8988T (cell line): Measurements from ENCODE around the gene RDH11.
A peak's percentile ranks its signal among the peaks of the same experiment; 100 is the strongest.
"Not testable (repeated sequence)": the region's sequence is repeated elsewhere in the genome, so short reads cannot be mapped to it uniquely, and the experiment has no call there.

Source experiments
- DNase-seq: peaks from one replicate; pipeline ENCODE4 v3.0.0; 2011

RDH11 gene, protein sequence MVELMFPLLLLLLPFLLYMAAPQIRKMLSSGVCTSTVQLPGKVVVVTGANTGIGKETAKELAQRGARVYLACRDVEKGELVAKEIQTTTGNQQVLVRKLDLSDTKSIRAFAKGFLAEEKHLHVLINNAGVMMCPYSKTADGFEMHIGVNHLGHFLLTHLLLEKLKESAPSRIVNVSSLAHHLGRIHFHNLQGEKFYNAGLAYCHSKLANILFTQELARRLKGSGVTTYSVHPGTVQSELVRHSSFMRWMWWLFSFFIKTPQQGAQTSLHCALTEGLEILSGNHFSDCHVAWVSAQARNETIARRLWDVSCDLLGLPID

GRCh38 chr14:67695394-67695949, at the start of gene RDH11:
RDH11 (minus strand) TSS chr14:67695764; CDS start chr14:67695703, 61 bp downstream.
- DNase-seq = peak; percentile 65

DNA sequence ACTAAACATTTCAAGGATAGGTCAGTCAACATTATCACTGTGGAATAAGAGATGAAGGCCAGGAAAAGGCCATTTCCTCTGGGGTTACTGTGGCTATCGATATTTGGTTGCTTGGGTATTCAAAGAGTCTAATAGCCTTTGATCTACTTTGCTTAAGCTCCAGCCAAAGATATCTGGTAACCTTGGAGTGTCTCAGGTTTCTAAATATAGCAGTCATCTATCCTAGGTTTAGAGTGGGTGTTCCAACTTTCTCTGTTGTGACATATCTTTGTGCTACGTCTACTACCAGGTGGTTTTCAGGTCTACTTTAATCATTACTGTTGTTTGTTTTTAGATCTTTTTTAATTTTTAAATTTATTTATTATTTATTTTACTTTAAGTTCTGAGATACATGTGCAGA, 48.5 kb upstream of the RDH11 start:
- DNase-seq = no peak

GRCh38 chr14:67738740-67739504, 43.4 kb upstream of the RDH11 start:
- peak; percentile 33 for DNase-seq

GRCh38 chr14:67736771-67737170, 41.2 kb upstream of the RDH11 start:
- DNase-seq = no peak

- no peak for DNase-seq
Observed at GRCh38 chr14:67735336-67736147, 40.0 kb upstream of the RDH11 start.

DNA sequence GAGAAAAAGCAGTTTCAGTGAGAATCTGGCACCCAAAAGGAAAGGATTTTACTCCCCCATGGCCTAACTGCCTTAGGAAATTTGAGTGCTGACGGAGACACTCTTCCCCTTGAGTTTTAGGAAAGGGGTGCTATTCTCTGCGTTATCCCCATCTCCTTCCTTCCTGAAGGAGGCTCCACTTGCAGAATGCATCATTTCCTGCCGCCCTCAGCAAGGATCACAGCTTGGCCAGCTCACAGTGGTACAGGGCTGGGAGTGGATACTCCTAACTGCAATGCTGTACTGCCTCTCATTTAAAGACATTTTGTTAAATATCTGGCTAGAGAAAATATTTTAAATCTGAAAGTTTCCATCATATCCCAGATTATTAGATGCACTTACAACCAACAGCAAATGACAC, 39.1 kb upstream of the RDH11 start:
- DNase-seq = no peak

DNA sequence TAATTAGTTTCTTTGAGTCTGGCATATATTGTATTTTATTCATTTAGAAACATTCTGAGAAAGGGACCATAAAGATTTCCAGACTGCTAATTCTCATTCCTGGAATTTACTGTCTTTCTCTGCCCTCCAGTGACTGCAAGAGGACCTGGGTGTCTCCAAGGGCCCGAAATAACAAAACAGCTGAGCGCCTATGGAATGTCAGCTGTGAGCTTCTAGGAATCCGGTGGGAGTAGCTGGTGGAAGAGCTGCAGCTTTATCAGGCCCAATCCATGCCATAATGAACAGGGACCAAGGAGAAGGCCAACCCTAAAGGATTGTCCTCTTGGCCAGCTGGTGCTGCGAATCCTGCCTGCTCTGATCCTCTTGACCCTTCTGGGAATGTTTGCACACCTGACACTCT, 38.1 kb upstream of the RDH11 start:
- DNase-seq = no peak

DNA sequence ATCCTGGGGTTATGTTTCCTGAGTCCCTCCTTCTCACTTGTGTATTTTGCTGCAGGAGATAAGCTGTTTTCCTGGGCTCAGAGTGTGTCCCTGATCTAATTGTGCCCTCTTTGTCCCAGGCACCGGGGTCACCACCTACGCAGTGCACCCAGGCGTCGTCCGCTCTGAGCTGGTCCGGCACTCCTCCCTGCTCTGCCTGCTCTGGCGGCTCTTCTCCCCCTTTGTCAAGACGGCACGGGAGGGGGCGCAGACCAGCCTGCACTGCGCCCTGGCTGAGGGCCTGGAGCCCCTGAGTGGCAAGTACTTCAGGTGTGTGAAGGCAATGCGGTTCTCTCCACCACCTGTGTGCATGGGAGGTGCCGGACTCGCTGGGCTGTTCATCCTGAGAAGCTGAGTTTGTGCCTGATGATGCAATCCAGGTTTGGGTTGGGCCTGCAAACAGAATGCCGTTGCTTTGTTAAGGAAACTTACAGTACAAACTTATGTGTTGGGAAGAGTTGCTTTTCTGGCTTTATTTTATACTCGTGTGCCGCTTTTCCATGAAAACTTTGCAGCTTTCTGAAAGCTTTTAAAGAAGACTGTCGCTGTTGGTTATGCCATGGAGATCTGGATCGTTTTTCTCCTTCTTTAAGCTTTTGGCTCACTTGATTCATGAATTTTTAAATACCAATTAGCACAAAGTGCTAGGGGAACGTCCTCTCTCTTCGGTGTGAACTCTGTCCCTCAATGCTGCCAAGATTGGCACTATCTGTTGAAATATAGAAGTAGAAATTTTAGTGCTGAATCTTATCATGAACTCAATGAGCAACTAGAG, 33.7 kb upstream of the RDH11 start:
- no peak for DNase-seq

DNA sequence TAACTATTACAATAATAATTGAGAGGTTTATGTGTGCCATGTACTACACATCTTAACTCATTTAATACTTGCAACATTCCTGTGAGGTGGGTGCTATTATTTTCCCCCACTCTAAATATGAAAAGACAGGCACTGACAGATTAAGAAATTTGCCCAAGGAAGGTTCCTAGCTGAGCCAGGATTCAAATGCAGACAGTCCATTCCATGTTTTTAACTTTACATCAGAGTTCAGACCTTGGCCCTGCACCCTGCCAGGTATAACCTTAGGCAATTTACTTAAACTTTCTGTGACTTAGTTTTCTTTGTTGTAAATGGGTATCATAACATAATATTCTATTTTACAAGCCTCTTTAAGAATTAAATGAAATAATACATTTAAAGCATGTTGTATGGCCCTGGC, 32.7 kb upstream of the RDH11 start:
- no peak for DNase-seq

- DNase-seq = no peak
Observed at GRCh38 chr14:67727361-67727760, 31.8 kb upstream of the RDH11 start.

- no peak for DNase-seq
Observed at GRCh38 chr14:67725171-67725570, 29.6 kb upstream of the RDH11 start.

DNA sequence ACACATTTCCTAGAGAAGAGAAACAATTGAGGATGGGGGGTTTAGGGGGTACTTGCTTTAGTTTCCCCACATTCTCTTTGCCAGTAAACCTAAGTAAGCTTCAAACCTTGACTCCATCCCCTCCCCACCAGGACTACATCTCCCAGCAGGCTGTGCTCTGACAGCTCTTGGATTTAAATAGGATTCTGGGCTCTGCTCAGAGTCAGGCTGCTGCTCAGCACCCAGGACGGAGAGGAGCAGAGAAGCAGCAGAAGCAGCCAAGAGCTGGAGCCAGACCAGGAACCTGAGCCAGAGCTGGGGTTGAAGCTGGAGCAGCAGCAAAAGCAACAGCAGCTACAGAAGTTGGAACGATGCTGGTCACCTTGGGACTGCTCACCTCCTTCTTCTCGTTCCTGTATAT, 26.7 kb upstream of the RDH11 start:
- peak; percentile 31 for DNase-seq

DNA sequence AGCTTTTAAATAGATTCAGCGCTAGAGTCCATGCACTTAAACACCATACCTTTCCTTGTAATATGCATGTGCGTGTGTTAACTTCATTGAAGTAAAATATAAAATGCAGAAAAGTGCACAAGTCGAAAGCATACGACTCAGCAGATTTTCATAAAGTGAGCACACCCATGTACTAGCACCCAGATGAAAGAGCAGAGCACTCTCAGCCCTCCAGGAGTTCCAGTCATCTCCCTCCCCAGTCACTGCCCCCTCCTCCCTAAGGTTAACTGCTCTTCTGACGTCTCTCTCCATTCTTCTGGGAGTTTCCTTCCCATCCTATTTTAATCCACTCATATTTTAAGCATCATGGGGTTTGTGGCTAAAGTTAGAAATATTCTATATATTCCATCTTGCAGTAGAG, 26.3 kb upstream of the RDH11 start:
- DNase-seq = no peak

DNA sequence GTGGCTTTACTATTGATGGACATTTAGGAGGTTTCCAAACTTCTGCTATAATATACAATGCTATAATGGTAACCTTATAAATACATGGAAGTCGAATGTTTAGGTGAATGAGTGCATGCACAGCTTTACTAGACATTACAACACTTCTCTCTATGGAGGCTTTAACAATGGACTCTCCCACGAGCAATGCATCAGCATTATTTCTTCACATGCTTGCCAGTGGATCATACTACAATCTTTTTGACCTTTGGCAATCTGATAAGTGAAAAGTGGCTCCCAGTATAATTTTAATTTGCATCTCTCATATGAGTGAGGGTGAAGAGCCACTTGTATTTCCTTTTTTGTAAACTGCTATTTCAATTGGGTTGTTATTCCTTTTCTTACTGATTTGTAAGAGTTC, 24.3 kb upstream of the RDH11 start:
- no peak for DNase-seq

GRCh38 chr14:67719385-67719784, 23.8 kb upstream of the RDH11 start:
- not testable (repeated sequence) for DNase-seq

DNA sequence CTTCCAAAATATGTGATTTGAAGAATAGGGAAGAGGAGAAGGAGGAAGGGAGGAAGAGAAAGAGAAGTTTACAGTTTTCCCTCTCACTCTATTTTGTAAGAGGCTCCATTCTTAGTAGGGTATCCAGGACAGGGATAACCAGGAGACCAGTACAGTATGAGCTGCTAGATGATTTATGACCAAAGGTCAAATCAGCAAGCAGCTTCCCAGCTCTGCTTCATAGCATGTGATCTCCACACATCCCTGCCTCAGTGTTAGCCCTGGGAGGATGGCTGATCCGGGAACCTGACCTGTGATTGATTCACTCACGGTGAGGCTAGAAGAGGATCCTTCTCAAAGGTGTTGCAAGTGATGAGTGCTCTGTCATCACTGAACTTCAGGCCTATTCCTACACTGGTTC, 22.7 kb upstream of the RDH11 start:
- no peak for DNase-seq

- DNase-seq = no peak
Observed at GRCh38 chr14:67717048-67717447, 21.5 kb upstream of the RDH11 start.

DNA sequence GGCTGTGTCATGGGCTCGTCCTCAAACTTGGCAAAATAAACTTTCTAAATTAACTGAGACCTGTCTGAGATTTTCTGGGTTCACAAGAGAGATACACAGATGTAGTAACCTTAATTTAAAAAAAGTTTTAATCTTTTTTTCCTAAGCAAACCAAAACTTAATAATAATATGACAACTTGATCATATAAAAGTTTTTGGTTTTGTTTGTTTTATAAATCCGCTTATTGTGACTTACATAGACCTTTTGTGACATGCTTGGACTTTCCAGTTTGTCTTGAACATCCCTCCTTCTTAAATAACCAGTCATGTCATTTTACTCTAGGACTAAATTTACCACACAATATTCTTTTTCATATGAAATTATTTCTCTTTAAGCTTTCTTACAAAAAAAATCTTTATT, 14.6 kb upstream of the RDH11 start:
- no peak for DNase-seq

GRCh38 chr14:67709796-67710195, 14.2 kb upstream of the RDH11 start:
- not testable (repeated sequence) for DNase-seq

DNA sequence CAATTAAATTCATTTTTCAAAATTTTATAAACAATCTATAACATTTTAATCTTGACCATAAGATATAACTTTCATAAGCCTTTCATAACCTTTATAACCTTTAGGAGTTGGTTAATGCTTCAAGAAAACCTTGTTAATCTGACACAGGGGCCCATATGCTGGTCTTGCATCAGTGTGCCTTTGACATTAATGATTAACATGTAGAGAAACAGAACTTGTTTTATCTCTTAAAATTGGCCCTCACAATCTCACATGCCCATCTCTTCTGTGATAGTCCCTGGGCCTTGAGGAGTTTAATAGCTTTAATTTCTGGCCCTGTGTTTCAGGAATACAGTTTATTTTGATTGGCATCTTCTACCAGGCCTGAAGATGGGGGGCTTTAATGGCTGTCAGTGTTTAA, 13.8 kb upstream of the RDH11 start:
- DNase-seq = not testable (repeated sequence)

- no peak for DNase-seq
Observed at GRCh38 chr14:67705211-67705610, 9.6 kb upstream of the RDH11 start.

DNA sequence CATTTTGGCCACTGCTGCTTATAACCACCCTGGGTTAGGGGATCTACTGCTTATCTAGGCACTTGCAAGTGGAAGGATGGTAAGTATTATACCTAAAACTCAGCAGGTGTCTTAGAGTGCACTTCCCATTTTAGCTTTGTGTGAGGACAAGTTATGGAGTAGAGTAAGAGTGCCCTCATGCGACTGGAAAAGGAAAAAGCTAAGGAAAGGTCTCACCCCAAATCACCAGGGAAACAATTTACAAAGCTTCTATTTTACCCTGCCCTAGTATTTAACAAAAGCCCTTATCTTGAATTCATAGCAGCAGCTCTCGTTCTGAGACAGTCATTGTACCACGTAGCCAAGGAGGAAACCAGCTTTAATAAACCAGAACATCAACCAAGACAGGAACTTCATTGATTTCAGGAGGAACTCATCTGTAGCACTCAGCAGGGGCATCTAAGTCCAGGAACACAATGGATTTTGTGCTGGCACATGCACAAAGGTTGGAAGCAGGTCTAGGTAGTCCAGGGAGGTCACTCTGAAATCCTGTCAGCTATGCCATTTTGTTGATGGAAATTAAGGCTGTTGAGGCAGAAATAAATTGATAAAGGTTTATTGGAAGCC, 9.0 kb upstream of the RDH11 start:
- peak; percentile 24 for DNase-seq
